HEK293T (cell line): ENCODE data around the gene CISH.

ENCODE experiments used
- BHLHE40 ChIP-seq: fragments of 450-650 bp; IDR thresholded peaks from 2 replicates; pipeline ENCODE4 v1.6.1; 2016; ENCODE audit warnings: mild to moderate bottlenecking, moderate library complexity, borderline replicate concordance
- CTBP1 ChIP-seq: fragments of 450-650 bp; IDR thresholded peaks from 2 replicates; pipeline ENCODE4 v1.6.1; 2016; ENCODE audit warnings: borderline replicate concordance
- ELF4 ChIP-seq: fragments of 450-650 bp; IDR thresholded peaks from 2 replicates; pipeline ENCODE4 v1.6.1; 2017; ENCODE audit warnings: antibody characterized with exemption
- FOXA1 ChIP-seq: fragments of 450-650 bp; IDR thresholded peaks from 2 replicates; pipeline ENCODE4 v1.6.1; 2016; ENCODE audit warnings: mild to moderate bottlenecking
- FOXK2 ChIP-seq: fragments of 450-650 bp; IDR thresholded peaks from 2 replicates; pipeline ENCODE4 v1.6.1; 2016; ENCODE audit warnings: mild to moderate bottlenecking
- FOXM1 ChIP-seq: fragments of 450-650 bp; IDR thresholded peaks from 2 replicates; pipeline ENCODE4 v1.6.1; 2017; ENCODE audit warnings: mild to moderate bottlenecking, borderline replicate concordance
- HDGF ChIP-seq: fragments of 450-650 bp; IDR thresholded peaks from 2 replicates; pipeline ENCODE4 v1.6.1; 2017; ENCODE audit warnings: antibody characterized with exemption, borderline replicate concordance
- NFRKB ChIP-seq: fragments of 450-650 bp; IDR thresholded peaks from 2 replicates; pipeline ENCODE4 v1.6.1; 2016; ENCODE audit warnings: mild to moderate bottlenecking, moderate library complexity
- SP1 ChIP-seq: fragments of 450-650 bp; IDR thresholded peaks from 2 replicates; pipeline ENCODE4 v1.6.1; 2017

GRCh38 chr3:50604110-50604621, 7.4 kb downstream of the CISH start:
- TF ChIP-seq BHLHE40, result no peak
- no peak for TF ChIP-seq SP1
- TF ChIP-seq FOXA1, result no peak
- TF ChIP-seq CTBP1, result no peak
- TF ChIP-seq FOXM1, result no peak
- no peak for TF ChIP-seq NFRKB
- TF ChIP-seq ELF4, result no peak
- no peak for TF ChIP-seq FOXK2
- TF ChIP-seq HDGF, result no peak
